Ovary (tissue), 3 donors: ENCODE measurements around the gene TRPM3.

Experiments
- CTCF ChIP-seq, 3 donors: fragments of 450-650 bp in 2 of 3; fragments of 200-600 bp in 1 of 3; IDR thresholded peaks; one replicate each; pipeline versions ENCODE4 v1.5.1 to v1.8.0; 2016 to 2022; ENCODE audit warnings: antibody characterized with exemption in 3 of 3, mild to moderate bottlenecking in 1 of 3
- POLR2A ChIP-seq: fragments of 450-650 bp; IDR thresholded peaks from one replicate; pipeline ENCODE4 v1.6.1; 2017; ENCODE audit warnings: antibody characterized with exemption, mild to moderate bottlenecking, moderate library complexity
- donor health status: DM: no; HTN: no; CAD: no.

GRCh38 chr9:70630971-70631370, 490.4 kb downstream of the TRPM3 start:
- TF ChIP-seq CTCF (IDR thresholded peaks at IDR 0.05) (no peak), POLR2A (no peak)
